Stimulated activated CD4-positive, alpha-beta T cell treated with anti-CD3 and anti-CD28 coated beads, Interleukin-1b, Interleukin-23, amount 100 ng/mL, for 48 hours (primary cell): ENCODE measurements around the gene SPOCK2.

Experiments
- DNase-seq: peaks from one replicate; pipeline ENCODE4 v3.0.0-alpha.2; 2020

The SPOCK2 gene

DNA sequence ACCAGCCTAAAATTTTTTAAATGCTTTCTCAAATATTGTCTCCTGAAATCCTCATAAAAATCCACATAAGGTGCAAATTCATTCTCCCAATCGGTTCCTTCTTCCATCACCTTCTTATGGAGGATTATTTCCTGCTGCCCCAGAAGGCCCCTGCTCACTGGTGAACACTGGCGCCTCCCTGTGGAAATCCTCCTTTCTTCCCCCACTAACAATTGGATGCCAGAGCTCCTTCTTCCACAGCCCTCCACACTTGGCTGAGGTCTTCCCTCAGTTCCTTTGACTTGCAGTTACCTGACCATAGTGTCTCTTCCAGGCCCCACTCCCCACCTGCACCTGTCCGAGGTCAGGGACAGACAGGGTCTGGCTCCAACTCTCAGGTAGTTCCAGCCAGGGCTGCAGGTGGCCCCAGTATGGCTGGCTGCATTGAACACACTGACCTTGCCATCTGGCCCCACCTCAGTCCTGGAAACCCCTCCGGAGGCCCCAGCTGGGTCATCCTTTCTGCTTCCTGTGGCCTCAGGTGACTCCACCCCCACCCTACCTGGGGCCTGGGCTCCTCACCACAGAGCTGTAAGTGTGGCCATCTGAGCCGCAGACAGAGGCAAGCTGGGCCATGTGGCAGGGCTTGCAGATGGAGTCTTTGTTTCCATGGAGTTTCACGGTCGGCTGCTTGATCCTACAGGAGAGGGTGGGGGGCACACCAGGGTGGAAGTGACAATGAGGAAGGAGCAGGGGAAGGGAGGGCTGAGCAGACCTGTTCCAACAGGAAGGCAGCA, 18.4 kb downstream of the SPOCK2 start:
- DNase-seq, result no peak

DNA sequence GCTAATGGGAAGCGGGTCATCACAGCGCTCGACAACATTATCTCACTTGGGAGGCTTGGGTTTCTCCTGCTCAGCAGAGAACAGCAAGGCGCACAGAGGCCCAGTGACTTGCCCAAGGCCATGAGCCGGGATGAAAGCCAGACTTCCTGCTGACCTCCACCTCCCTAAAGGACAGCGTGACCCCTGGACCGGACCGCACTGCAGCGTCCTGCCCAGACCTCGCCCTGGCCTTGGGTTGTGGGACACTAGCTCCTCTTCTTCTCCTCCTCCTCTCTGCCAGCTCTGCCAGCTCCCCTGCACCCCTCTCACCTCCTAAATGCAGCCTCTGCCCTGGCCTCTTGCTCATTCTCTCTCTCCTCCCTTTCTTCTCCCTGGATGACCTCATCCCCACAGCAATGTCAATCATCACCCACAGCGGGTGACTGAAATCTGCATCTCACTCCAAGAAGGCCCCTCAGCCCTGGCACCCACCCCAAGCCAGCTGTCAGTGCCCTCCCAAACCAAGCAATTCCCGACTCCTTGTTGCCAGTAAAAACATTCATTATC, 19.4 kb downstream of the SPOCK2 start:
- no peak for DNase-seq

DNA sequence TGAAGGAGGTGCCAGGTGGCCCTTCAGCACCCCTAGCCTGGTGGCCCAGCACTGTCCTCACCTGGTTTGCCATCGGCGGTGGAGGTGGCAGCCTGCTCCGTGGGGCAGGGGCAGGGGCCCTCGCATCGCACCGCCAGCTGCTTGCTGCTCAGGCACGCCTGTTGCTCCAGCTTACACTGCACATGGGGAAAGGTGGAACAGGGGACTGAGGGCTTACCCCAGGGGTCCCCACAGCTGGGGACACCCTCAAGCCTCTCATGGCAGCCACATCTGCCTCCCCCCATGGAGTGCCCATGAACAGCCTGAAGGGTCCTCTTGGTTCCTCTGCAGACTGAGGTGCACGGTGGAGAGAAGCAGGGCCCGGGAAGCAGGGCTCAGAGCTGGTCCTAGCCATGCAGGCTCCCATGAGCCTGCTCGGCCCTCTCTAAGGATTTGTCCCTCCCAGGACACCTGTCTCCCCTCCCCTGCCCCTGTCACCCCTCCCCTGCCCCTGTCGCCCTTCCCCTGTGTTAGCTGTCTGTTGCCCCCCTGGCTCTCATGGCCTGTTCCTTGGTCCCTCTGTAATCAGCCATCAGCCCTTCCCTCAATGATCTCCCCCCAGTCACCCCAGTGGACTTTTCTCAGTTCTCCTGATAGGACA, 20.1 kb downstream of the SPOCK2 start:
- DNase-seq, result no peak

DNA sequence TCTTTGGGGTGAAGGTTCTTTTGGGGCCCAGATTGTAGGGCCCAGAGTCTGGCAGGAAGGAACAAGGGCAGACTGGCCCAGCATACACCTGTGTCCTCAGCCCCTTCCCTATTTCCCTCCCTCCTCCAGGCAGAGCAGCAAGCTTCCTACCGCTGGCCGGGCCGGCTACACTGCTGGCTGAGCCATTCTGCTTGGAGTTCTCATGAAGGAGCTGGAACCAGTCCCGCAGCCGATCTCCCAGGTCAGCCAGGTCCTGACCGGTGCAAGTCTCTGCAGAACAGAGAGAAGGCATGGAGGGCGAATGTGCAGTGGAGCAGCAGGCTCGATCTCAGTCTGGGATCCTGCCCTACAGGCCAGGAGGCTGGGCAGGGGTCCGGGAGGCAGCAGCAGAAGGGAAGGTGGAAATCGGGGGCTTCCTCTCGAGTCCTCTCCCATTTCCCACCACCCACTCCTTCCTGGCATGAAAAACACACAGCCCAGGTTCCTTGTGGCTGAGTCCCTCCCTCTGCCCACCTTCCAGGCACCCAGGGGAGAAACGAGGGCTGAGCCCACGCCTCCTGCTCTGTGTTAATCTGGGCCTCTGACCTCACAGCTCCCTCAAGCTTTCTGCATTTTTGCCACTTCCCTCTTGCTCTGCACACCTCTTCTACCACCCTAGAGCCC, 20.8 kb downstream of the SPOCK2 start:
- no peak for DNase-seq

DNA sequence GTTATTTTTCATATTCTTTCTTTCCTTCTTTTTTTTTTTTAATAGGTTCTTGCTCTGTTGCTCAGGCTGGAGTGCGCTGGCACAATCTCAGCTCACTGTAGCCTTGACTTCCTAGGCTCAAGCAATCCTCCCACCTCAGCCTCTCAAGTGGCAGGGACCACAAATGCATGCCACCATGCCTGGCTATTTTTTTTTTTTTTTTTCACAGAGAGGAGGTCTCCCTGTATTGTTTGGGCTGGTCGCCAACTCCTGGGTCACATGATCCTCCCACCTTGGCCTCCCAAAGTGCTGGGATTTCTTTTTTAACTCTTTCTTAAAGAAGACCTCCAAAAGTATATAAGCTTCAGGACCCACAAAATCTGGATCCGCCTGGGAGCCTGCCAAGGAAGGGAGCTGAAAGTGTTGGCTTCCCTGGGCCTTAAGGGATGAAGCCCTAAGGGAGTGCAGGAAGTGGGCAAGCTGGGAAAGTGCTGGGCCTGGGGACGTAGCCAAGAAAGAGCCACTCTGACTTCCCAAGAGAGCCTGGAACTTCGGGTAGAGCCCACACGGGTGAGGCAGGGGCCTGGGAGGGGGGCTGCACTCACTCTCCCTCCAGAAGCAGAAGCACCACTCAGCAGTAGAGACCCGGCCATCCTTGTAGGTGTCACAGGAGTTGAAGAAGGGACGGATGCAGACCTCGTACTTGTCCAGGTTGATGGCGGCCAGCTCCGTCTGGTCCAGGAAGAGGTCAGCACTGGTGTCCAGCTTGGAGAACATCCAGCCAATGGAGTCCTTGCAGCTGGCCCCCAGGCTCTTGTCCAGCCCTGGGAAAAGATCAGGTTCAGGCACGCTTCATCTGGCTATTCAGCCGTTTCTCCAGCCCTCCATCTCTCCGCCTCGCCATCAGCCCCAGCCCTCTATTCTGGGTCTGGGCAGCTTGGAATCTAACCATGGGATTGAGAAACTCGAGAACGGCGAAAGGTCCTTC, 21.8 kb downstream of the SPOCK2 start:
- DNase-seq, result no peak

DNA sequence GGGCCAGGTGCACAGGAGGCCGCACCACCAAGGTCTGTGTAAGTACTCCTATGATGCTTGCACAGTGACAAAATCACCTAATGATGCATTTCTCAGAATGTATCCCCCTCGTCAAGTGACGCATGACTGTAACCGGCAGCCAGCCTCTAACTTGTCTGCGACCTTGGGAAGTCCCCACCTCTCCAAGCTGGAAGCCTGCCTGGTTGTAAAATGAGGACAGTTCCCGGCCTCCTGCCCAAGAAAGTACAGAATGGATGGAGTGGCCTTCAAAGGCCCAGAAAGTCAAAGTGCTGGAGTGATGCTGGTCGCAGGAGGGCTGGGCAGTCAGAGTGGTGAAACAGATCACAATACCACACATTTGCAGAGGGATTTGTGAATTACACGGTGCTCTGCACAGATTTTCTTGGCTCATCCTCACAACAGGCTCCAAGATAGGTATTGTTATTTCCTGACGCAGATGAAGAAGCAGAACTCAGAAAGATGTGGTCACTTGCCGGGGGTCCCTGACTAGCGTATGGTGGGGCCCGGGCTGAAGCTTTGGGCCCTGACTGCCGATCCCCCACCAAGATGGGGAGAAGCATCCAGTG, 22.8 kb downstream of the SPOCK2 start:
- no peak for DNase-seq

DNA sequence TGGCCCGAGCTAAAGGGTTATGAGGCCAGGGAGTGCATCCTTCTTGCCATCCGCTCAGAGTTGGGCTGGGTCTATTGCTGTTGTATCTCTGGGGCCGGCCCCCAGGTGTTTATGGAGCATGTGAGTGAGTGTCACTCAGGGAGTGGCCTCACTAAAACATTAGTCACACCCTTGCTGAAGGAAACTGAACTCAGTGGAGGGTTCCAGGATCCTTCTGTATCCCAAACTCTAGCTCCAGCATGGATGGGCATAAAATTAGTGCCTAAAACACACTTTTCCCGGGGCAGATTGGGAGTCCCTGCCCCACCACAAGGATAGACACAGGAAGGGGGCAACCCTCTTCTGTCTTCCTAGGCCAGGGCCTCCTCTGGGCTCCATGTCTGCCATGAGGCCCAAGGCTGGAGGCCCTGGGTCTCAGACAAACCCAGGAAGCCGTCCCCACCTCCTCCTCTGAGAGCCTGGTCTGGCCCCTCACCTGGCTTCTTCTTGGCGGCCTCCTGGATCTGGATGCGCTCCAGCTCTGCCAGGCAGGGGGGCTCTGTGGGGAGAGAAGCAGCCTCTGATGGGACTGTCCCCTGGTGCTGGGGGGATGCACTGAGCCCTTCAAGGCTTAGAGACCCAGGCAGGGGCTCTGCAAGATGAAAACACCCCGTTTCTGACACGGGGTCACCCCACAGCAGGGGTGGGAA, 24.5 kb downstream of the SPOCK2 start:
- DNase-seq, result no peak

DNA sequence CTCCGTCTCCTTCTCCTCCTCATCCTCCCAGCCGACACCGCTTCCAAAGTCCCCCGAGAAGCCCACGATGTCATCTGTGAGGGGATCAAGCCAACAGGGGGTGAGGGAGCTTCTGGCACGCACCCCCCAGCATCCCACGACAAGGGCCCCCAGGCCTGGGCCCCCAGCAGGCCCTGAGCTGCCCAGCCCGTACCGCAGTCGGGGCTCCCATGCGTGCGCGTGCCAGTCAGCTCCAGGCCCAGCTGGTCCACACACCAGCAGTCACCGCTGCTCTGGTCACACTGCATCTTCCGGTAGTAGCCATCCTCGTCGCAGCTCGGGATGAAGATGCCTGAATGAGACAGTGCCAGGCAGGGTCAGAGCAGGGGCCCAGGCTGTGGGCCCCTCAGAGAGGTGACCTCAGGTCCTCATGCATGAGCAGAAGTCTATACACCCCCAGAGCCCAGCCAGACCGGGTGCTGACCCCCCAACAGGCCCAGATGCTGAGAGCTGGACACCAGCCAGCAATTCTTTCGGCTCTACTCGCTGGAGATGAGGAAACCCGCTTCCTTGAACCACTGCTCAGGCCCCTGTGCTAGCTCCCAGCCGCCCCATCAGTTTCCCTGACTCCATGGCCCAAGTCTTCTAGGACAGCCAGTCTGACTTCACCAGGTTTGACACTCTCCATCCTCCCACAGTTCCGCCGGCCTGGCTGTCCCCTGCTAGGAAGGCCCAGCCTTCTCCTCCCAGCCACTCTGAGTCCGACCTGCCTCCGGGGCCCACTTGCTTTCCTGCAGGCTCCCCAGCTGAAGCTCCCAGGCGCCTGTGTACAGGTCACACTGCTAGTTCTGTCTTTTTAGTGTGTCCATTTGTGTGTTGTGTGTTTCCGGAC, 25.3 kb downstream of the SPOCK2 start:
- DNase-seq, result no peak

DNA sequence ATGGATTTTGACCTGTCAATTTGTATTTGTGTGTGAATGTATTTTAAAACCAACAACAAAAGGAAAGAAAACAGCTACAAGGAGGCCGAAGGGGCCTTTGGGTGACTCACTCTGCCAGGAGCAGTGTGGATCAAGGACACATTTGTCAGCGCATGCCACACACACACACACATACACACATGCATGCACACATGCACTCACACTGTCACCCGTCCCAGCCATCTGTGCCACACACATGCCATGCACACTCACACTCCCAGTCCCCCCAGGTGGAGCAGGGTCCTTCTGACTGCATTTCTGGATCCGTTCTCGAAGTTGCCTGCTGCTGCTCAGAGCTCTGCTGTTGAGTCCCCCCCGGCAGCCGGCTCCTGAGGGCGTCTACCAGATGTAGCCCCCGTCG, 26.0 kb downstream of the SPOCK2 start:
- no peak for DNase-seq

DNA sequence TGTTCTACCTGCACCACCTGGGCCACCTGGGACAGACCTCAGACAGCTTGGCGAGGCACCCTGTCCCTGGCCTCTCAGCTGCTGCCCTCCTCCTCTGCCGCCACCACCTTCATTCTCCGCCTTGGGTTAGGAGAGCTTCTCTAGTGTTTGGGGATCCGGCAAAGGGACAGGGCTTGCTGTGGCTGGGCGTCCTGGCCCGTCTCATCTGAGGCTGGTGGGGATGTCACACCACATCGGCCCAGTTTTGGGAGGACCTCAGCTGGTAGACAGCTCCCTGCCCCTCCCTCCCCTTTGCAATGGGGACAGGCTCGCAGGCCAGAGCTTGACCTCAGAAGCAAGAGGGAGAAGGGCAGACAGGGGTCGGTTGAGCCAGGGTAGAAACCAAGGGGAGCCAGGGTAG, 26.4 kb downstream of the SPOCK2 start:
- no peak for DNase-seq

DNA sequence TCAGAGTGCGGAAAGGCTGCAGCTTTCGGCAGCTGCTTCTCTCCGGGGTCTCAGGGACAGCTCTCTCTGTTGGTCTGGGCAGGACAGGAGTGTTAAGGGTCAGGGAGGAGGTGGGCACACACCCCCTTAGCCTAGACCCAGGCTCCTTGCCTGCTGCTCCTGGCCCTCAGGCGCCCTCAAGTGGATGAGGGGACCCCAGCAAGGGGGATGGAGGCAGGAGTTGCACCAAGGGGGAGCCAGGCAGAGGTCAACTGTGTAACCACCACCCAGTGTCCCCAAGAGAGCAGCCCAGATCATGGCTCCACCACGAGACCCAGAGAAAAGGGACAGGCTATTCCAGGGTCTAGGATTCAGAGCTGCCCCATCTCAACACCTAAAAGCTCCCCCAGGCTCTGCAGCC, 26.9 kb downstream of the SPOCK2 start:
- no peak for DNase-seq

DNA sequence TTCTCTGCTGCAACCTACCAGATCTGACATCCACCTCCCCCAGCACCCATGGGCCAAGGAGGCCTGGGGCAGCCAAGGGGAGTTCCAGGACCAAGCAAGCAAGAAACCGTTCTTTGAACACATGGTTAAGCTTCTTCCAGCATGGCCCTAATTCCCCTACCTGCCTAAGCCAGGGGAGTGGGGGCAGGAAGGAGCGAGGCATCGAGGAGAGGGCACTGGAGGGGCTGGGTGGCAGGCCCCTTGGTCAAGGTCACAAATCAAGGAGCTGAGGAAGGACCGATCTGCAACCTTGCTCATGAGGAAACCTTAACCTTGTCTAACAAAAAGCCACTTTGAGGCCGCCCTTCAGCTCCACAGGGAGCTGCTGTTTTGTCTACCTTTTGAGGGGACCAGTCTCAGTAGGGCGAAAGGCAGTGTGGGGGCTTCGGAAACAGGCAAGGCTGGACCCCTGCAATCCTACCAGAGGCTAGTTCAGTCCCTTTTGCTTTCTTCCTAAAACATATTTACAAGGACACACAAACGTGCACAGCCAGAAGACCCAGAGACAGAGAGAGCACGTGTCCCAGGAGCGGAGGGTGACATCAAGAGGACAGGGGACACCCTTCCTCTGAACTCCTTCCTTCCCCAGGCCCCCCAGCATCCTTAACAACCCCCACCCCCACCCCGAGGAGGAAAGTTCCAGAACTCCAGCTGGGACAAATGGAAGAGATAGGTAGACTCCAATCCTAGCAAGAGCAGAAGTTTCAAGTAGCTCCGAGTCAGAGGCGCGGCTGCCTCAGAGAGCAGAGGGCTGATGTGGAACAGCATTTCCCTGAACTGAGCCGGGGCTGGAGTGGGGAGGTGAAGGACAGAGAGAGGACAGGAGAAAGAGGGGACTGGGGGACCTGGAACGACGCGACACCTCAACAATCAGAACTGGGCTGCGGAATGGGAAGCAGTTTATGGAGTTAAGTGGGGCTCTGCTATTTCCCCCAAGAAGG, 28.2 kb downstream of the SPOCK2 start:
- no peak for DNase-seq

DNA sequence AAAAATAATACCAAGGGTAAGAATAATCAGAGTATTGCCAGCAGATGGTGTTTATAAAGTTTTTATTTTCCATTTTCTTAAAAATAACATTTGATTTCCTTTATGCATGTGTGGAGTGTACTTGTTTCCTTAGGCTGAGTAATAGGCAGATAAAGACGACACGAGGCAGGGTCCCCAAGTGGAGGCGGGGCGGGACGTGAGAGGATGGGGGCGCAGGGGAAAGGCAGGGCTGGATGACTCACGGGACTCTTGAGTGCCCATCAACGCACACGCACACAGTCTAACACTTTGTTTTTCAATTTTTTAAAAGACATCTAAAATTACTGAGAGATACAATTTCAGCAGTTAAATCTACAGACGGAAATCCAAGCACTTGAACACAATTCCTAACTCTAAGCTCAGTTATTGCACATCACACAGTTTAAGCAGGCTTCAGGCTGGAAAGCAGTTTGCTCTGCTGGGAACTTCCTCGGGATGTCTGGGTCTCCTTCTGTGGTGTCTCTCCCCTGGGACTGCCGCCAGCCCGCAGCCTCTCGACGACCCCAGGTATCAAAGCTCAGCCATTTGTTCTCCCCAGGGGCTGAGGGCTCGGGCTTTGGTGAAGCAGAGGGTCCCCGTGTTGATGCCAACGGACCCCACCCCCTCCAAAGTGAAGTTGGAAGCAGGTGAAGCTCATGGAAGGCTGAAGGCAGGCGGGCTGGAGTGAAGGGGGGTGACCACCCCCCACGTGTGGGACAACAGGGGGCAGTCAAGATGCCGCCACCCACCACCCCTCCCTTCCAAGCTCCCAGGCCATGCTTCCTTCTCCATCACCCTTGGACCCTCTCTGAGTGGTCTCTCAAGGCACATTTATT, 29.1 kb downstream of the SPOCK2 start:
- no peak for DNase-seq

DNA sequence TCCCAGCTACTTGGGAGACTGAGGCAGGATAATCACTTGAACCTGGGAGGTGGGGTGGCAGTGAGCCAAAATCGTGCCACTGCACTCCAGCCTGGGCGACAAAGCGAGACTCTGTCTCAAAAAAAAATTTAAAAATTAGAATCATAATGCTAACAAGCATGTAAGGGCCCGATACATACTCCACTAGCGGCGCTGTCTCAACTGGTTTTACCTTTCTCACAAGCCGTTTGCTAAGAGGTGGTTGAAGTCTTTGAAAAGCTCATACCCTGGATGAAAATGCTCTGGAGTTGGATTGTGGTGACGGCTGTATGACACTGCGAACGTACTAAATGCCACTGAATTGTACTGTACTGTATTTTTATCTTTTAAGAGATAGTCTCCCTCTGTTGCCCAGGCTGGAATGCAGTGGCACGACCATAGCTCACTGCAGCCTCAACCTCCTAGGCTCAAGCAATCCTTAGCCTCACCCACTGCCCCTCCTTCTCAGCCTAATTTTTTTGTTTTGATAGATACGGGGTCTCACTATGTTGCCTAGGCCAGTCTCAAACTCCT, 29.9 kb downstream of the SPOCK2 start:
- DNase-seq, result no peak

DNA sequence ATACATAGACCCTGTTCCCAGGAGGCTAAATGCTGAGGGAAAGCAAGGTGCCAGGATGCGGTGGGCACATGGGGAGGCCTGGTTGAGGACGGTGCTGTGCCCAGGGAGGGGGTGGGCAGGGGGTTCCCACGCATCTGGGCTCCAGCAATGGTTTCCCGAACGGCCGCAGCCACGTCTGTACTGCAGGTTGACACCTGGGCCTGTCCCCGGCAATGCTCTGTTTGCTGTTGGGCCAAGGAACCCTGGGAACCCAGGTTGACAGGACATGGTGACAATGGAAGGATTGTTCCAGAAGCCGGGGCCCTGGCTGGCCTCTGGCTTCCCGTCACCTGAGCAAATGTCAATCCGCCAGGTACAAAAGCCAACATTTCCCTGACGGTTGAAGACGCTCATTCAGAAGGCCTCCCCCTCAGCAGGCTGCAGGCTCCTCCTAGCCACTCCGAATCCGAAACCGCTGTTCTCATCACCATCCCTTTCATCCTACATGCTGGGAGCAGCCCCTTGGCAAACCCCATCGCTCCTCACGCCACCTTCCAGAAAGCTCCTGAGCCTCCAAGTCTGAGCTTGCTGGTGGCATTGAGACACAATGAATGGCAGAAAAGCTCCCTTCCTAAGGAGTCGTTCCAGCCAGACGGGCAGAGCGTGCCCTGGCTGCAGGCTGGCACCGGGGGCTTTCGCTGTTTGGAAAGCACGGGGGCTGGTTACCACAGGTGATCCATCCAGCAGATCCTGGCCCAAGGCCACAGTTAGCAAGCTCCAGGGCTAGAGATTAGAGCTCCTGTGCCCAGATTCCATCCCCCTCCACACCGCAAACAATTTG, 31.2 kb downstream of the SPOCK2 start:
- DNase-seq, result no peak

DNA sequence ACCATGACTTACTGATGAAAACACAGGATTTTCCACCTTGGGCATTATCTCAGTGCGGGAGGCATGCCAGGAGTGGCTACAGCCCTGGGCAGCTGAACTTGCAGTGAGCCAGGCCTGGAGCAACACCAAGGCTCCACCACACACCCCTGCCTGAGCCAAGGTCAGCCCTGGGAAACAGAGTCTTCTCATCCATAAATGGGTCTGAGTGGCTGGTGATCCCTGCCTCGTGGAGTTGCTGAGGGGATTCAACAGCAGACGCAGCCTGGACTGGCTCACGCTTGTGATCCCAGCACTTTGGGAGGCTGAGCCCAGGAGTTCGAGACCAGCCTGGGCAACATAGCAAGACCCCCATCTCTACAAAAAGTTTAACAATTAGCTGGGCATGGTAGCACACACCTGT, 32.2 kb downstream of the SPOCK2 start:
- no peak for DNase-seq

DNA sequence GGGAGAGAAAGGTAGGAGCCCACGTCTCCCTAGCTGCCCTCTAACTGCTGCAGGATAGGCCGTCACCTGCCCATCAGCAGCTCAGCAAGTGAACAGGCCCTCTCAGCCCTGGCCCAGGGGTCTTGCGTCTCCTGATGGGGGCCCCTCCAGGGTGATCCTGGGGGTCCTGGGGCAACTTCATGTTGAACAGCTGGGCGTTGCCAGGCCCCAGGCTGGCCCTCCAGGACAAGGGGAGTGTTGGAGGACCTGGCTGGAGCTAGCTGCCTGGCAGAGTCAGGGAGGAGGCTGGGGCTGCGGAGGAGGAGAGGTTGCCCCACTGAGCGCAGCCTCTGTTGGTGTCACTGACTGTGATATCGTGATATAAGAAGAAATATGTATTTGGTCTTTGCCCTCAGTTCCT, 34.7 kb downstream of the SPOCK2 start:
- no peak for DNase-seq
